Measurements from ENCODE around the gene NPAS1.

Gene NPAS1

GRCh38 chr19:46999878-47000277, 19.8 kb upstream of the NPAS1 start:
- TF ChIP-seq, protein P1, sequence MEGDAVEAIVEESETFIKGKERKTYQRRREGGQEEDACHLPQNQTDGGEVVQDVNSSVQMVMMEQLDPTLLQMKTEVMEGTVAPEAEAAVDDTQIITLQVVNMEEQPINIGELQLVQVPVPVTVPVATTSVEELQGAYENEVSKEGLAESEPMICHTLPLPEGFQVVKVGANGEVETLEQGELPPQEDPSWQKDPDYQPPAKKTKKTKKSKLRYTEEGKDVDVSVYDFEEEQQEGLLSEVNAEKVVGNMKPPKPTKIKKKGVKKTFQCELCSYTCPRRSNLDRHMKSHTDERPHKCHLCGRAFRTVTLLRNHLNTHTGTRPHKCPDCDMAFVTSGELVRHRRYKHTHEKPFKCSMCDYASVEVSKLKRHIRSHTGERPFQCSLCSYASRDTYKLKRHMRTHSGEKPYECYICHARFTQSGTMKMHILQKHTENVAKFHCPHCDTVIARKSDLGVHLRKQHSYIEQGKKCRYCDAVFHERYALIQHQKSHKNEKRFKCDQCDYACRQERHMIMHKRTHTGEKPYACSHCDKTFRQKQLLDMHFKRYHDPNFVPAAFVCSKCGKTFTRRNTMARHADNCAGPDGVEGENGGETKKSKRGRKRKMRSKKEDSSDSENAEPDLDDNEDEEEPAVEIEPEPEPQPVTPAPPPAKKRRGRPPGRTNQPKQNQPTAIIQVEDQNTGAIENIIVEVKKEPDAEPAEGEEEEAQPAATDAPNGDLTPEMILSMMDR (IDR thresholded peaks at IDR 0.05; ENCODE audit: low read length, missing control alignments): no peak
- no peak overlapping the region for H3K4me3 ChIP-seq (replicated peaks; ENCODE audit: low read depth, low read length)
- no peak for DNase-seq (ENCODE audit: low read depth)

GRCh38 chr19:47000373-47000772, 19.3 kb upstream of the NPAS1 start:
- no peak overlapping the region for H3K4me3 ChIP-seq (replicated peaks; ENCODE audit: low read depth, low read length)
- TF ChIP-seq, protein P1 (IDR thresholded peaks at IDR 0.05; ENCODE audit: low read length, missing control alignments): no peak
- DNase-seq (ENCODE audit: low read depth): no peak

- TF ChIP-seq, protein P1 (IDR thresholded peaks at IDR 0.05; ENCODE audit: low read length, missing control alignments): no peak
- DNase-seq (ENCODE audit: low read depth): no peak
- H3K4me3 ChIP-seq (replicated peaks; ENCODE audit: low read depth, low read length): no peak overlapping the region
Observed at GRCh38 chr19:47001584-47001983, 18.1 kb upstream of the NPAS1 start.

DNA sequence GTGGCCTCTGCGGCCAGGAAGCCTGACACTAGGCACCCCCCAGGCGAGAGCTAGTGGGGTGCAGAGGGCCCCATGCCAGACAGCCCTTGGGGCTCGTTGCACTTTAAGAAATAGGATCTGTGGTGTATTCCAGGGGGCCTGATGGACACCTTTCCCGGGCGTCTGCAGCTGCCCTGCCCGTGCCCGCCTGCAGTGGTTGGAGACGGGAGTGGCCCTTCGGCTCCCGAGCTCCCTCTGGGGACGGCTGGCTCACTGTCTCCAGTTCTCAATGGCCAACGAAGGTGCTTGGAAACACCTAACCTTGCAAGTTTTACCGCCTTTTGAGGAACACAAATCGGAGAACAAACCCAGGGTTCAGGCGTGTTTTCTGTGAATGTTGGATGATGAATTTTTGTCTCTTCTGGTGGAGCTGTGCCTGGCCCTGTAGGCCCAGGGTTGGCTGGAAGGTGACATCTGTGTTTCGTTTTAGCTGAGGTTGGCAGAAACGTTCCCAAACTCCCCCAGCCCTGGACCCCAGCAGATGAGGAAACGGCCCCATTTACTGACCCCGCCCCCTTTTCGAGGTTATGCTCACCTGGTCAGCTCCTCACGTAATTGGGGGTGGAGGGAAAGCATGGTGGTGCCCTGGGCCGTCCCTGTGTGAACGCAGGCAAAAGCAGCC, 17.4 kb upstream of the NPAS1 start:
- H3K4me3 ChIP-seq (replicated peaks; ENCODE audit: low read depth, low read length): no peak overlapping the region
- TF ChIP-seq, protein P1 (IDR thresholded peaks at IDR 0.05; ENCODE audit: low read length, missing control alignments): no peak
- DNase-seq (ENCODE audit: low read depth): no peak

DNA sequence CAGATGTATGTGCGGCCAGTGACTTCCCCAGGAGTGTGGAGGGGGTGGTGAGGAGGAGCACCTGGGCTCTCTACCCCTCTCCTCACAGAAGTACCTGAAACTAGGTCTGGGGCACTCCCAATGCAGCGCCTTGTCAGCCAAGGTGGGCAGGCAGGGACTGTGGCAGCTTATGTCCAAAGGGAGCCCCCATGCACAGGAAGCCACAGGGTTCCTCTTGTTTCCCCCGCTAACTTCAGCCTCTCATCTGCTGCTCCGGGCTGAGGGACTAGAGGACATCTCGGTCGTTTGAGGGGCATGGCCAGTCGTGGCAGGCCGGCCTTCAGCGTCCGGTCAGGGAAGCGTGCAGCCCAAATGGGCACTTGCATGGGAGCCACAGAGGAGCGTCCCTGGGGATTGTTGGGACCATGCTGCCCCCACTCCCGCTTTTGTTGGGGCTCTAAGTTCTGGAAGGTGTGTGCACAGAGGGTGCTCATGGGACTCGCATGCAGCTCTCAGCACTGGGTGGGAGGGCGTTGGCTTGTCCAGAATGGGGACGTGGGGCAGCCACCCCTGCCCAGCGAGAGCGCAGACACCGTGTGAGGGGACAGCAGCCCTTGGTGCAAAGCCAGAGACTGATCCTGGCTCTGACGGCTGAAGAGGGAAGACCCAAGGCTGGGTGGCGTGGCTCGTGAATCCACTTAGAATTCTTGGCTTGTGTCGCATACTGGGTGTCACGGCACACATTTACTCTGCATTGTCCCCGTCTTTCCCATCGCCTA, 16.6 kb upstream of the NPAS1 start:
- DNase-seq (ENCODE audit: low read depth): no peak
- TF ChIP-seq, protein P1 (IDR thresholded peaks at IDR 0.05; ENCODE audit: low read length, missing control alignments): no peak
- no peak overlapping the region for H3K4me3 ChIP-seq (replicated peaks; ENCODE audit: low read depth, low read length)

DNA sequence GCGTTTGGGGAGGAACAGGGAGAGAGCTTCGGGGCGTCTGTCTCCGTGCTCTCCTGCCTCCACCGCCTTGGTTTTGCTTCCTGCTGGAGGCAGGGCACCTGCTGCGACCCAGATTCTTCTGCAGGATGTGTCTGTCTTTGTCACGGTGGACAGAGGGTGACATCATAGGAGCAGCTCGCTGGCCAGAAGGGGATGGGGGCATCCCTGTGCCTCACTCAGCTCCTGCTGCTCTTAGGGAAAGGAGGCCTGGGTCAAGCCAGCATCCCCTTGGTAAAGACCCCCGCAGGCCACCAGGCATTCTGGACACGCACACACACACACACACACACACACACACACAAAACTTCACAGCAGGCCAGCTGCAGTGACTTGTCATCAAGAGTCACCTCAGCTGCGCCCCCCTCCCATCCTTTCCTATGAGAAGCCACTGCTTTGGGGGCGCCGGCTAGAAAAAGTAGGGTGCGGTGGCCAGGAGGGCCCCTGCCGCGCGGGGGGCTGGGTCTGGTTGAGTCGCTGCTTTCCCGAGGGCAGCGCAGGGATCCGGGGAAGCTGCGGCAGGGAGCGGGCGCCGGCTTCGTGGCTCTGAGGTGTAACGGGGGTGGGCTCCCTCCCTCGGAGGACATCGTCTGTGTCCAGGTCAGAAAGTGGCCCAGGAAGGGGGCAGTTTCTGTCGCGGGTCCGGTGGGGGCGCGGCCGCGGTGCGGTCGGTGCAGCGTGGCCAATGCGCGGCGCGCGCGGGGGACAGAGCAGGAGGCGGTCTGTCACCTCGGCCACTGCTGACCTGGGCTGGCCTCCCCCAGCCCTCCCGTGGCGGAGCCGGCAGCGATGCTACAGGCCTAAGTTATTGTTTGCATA, 15.8 kb upstream of the NPAS1 start:
- no peak for DNase-seq (ENCODE audit: low read depth)
- TF ChIP-seq, protein P1 (IDR thresholded peaks at IDR 0.05; ENCODE audit: low read length, missing control alignments): no peak
- no peak overlapping the region for H3K4me3 ChIP-seq (replicated peaks; ENCODE audit: low read depth, low read length)

Data from fibroblast of pulmonary artery (primary cell).